Heart left ventricle (tissue), 16 donors: ENCODE data around the gene RAVER1. TPM values are rescaled to one million over a fixed set of nuclear protein-coding genes. Genes with fewer than 3 reads are reported as not detected.

Experiments
- ATAC-seq, 4 donors: fragments of 200-7000 bp; cut with Tn5 transposase; one replicate each; pipeline ENCODE4 v1.9.1; 2020 to 2022; ENCODE audit warnings: moderate library complexity in 4 of 4, mild to moderate bottlenecking in 3 of 4, moderate number of reproducible peaks in 1 of 4
- DNase-seq, 5 donors: peaks; one replicate each; pipeline ENCODE4 v3.0.0-alpha.2; 2020
- H3K27ac ChIP-seq, 12 donors: fragments of 200-600 bp; sonication (generic) in 4 of 12; one replicate each; pipeline versions ENCODE4 v1.5.0 to v1.8.0; 2016 to 2022; ENCODE audit warnings: mild to moderate bottlenecking in 2 of 12
- H3K27me3 ChIP-seq, 9 donors: fragments of 200-600 bp; sonication (generic) in 2 of 9; one replicate each; pipeline versions ENCODE4 v1.5.1 to v1.8.0; 2016 to 2022; ENCODE audit warnings: mild to moderate bottlenecking in 3 of 9
- H3K36me3 ChIP-seq, 9 donors: fragments of 200-600 bp; sonication (generic) in 2 of 9; one replicate each; pipeline versions ENCODE4 v1.5.0 to v1.8.0; 2018 to 2022; ENCODE audit warnings: mild to moderate bottlenecking in 2 of 9
- H3K4me1 ChIP-seq, 12 donors: fragments of 200-600 bp; sonication (generic) in 4 of 12; one replicate each; pipeline versions ENCODE4 v1.5.0 to v1.8.0; 2016 to 2022; ENCODE audit warnings: mild to moderate bottlenecking in 3 of 12
- H3K4me3 ChIP-seq, 12 donors: fragments of 200-600 bp; sonication (generic) in 4 of 12; one replicate each; pipeline versions ENCODE4 v1.5.0 to v1.8.0; 2017 to 2022; ENCODE audit warnings: mild to moderate bottlenecking in 9 of 12, moderate library complexity in 4 of 12
- H3K9me3 ChIP-seq, 12 donors: fragments of 200-600 bp; sonication (generic) in 4 of 12; one replicate each; pipeline versions ENCODE4 v1.5.0 to v1.8.0; 2016 to 2022; ENCODE audit warnings: mild to moderate bottlenecking in 1 of 12
- POLR2A ChIP-seq, 2 donors: fragments of 450-650 bp; IDR thresholded peaks; one replicate each; pipeline ENCODE4 v1.6.1; 2017; ENCODE audit warnings: antibody characterized with exemption in 2 of 2, mild to moderate bottlenecking in 2 of 2, moderate library complexity in 2 of 2
- WGBS, 4 donors: extraction: QIAGEN DNeasy Blood & Tissue Kit in 2 of 4; methylation state at CpG; one replicate each; pipeline versions ENCODE4 v1.1.5 to v1.1.7; 2013 to 2018; 5-methylcytosine and 5-hydroxymethylcytosine counted together
- intact Hi-C, 10 donors: fragments of 100-400 bp; cut with DNase I; formaldehyde crosslinking; loops; one replicate each; pipeline versions ENCODE4 v1.11.1 to v1.14.2; 2022
- polyA plus RNA-seq, 2 donors: library from polyadenylated mRNA; stranded (reverse); fragments of 200-250 nt; gene quantifications; one replicate each; pipeline ENCODE4 v1.2.3, GENCODE V29; 2013
- total RNA-seq, 9 donors: library from RNA; depleted of rRNA in 2 of 9; stranded (reverse); fragments of >200 nt in 2 of 9; fragmentation: NEBNext Ultra II Directional in 3 of 9; extraction: Animal tissue kit (Norgen Biotek cat#: 25700) in 3 of 9; gene quantifications; one replicate each; pipeline versions ENCODE4 v1.1.0 to v1.2.4, GENCODE V29; 2016 to 2023
- TF ChIP-seq, protein P1 (sequence below), 12 donors: fragments of 200-600 bp; sonication (generic) in 4 of 12; IDR thresholded peaks; one replicate each; pipeline versions ENCODE4 v1.5.0 to v1.8.0; 2018 to 2022; ENCODE audit warnings: antibody characterized with exemption in 12 of 12, mild to moderate bottlenecking in 5 of 12
- donor health status: ischemic (EF 13 %, LVEDD 7.1; RV severe dilation, severe dysfunction).
- donor health status: healthy with polysubstance abuse.
- donor health status: DM: no; HTN: yes; CAD: no.
- donor health status: DM: no; HTN: no; CAD: no.
- donor health status: ischemic (EF 25% LVEDD 6.9; RV normal size, moderate dysfunction).
- donor health status: ischemic (EF 25% LVEDD 5.7; RV mildly dilated, moderate dysfunction).
- donor health status: healthy.
- donor health status: DM: yes; HTN: yes; CAD: no.
- donor health status: ischemic (EF 35%, LVEDD 5.7; RV mildly dilated, moderate dysfunction).
- donor health status: nonischemic (EF 11% LVEDD 7.7; RV severe dilation, severe dysfunction).
- donor health status: DM: yes; HTN: yes; CAD: no.
- donor health status: PGD.
- donor health status: ischemic (EF 29% LVEDD 5.4; RV normal size, mild dysfunction).
- donor health status: nonischemic (EF 23%, LVEDD 6.1; RV moderate dilation, normal function).

RAVER1 gene
- total and polyA plus RNA-seq, 11 donors: 5.9 to 22.5 (median 14.0) TPM

GRCh38 chr19:10364644-10365043, 31.3 kb upstream of the RAVER1 start:
- Histone ChIP-seq H3K36me3 (peaks cover 3 to 98% (median 93%) of the 10 kb centered on the region in 9 donors), H3K4me3 (no peak overlapping the region), H3K4me1 (no peaks in the 10 kb centered on the region), H3K27ac (no peak overlapping the region), H3K27me3 (no peaks in the 10 kb centered on the region), H3K9me3 (no peaks in the 10 kb centered on the region)
- peak in 3 of 4 donors; percentile 19 to 54 (median 44) for ATAC-seq
- TF ChIP-seq, protein P1, sequence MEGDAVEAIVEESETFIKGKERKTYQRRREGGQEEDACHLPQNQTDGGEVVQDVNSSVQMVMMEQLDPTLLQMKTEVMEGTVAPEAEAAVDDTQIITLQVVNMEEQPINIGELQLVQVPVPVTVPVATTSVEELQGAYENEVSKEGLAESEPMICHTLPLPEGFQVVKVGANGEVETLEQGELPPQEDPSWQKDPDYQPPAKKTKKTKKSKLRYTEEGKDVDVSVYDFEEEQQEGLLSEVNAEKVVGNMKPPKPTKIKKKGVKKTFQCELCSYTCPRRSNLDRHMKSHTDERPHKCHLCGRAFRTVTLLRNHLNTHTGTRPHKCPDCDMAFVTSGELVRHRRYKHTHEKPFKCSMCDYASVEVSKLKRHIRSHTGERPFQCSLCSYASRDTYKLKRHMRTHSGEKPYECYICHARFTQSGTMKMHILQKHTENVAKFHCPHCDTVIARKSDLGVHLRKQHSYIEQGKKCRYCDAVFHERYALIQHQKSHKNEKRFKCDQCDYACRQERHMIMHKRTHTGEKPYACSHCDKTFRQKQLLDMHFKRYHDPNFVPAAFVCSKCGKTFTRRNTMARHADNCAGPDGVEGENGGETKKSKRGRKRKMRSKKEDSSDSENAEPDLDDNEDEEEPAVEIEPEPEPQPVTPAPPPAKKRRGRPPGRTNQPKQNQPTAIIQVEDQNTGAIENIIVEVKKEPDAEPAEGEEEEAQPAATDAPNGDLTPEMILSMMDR (IDR thresholded peaks at IDR 0.05): no peak
- WGBS, 4 donors: 72 to 95% (median 73%) methylated on average over 11 to 19 of the region's 19 CpGs
- intact Hi-C loops: loop anchor here in 1 of 10 donors (5.0 kb wide), 1 partner anchor 47 kb away; the partner anchor contains the start of gene FDX2
- DNase-seq: no peak

DNA sequence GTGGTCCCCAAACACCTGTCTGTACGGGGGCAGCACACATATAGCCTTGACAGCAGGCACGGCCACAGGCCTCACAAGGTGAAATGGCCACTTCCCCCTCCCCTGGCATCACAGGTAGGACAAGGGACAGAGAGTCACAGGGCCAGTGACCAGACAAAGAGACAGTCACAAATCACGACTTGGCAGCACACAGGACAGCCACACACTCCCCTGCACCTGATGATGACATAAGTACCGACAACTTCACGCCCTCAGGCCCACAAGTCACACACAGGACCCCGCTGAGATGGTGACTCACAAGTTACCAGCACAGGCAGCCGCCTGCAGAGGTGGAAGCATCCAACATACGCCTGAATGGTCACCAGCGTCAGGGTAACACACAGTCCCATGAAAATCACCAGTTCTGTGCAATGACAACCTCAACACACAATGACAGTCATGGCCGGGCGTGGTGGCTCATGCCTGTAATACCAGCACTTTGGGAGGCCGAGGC, 30.5 kb upstream of the RAVER1 start:
- WGBS, 4 donors: 92 to 94% (median 93%) methylated on average over 9 to 12 of the region's 12 CpGs
- TF ChIP-seq POLR2A (IDR thresholded peaks at IDR 0.05): no peak
- TF ChIP-seq, protein P1 (IDR thresholded peaks at IDR 0.05): no peak
- ATAC-seq: no peak
- no peak overlapping the region for H3K4me3 ChIP-seq
- no peaks in the 10 kb centered on the region for H3K27me3 ChIP-seq
- H3K27ac ChIP-seq: no peak overlapping the region
- H3K36me3 ChIP-seq: peaks cover 3 to 98% (median 93%) of the 10 kb centered on the region in 9 donors
- no peaks in the 10 kb centered on the region for H3K9me3 ChIP-seq
- H3K4me1 ChIP-seq: no peaks in the 10 kb centered on the region
- no peak for DNase-seq
- intact Hi-C loops: loop anchor here in 1 of 10 donors (5.0 kb wide), 1 partner anchor 47 kb away; the partner anchor contains the start of gene FDX2

DNA sequence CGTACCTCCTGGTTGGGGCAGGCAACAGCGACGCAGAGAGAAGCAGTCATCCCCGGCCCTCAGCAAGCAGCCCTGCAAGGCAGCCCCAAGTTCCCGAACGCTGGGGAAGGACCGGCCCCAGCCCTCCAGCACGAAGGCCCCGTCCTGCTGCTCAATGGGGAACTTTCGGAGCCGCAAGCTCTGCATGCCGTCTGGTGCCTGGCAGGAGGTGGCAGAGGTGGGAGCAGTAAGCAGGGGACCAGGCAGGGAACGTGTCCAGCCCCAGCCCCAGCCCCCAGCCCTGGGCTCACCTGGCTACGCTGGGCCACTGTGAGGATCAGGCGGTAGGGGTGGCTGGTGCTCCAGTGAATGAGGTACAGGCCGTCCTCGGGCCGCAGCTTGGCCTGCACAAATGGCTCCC, 28.9 kb upstream of the RAVER1 start:
- Histone ChIP-seq H3K36me3 (peaks cover 3 to 98% (median 91%) of the 10 kb centered on the region in 9 donors), H3K27me3 (no peaks in the 10 kb centered on the region), H3K27ac (no peak overlapping the region), H3K9me3 (no peaks in the 10 kb centered on the region), H3K4me3 (no peak overlapping the region), H3K4me1 (no peaks in the 10 kb centered on the region)
- intact Hi-C loops: loop anchor here in 1 of 10 donors (5.0 kb wide), 1 partner anchor 45 kb away; the partner anchor contains the start of gene FDX2
- TF ChIP-seq POLR2A (IDR thresholded peaks at IDR 0.05): no peak
- TF ChIP-seq, protein P1 (IDR thresholded peaks at IDR 0.05): no peak
- 86 to 98% (median 94%) methylated on average over 5 to 18 of the region's 18 CpGs for WGBS, 4 donors
- no peak for DNase-seq
- ATAC-seq: no peak

- Histone ChIP-seq H3K27ac (no peak overlapping the region), H3K4me3 (no peak overlapping the region), H3K27me3 (no peaks in the 10 kb centered on the region), H3K36me3 (peaks cover 3 to 98% (median 91%) of the 10 kb centered on the region in 9 donors), H3K4me1 (no peaks in the 10 kb centered on the region), H3K9me3 (no peaks in the 10 kb centered on the region)
- WGBS, 4 donors: 84 to 88% (median 85%) methylated on average over 15 to 16 of the region's 16 CpGs
- intact Hi-C loops: loop anchor here in 1 of 10 donors (5.0 kb wide), 1 partner anchor 44 kb away; the partner anchor contains the start of gene FDX2
- no peak for DNase-seq
- no peak for ATAC-seq
- no peak for TF ChIP-seq POLR2A (IDR thresholded peaks at IDR 0.05)
- TF ChIP-seq, protein P1 (IDR thresholded peaks at IDR 0.05): no peak
These were observed 28.3 kb upstream of the RAVER1 start for GRCh38 chr19:10361569-10362011.
